ENCODE results near the gene BTBD1. TPM values are rescaled to one million over a fixed set of nuclear protein-coding genes. Genes with fewer than 3 reads are reported as not detected.

Gene BTBD1
- polyA plus RNA-seq, 2 of the 4 experiments (the other 2 are of a cell fraction), result 53.1 to 95.8 TPM

GRCh38 chr15:83114856-83115255, 47.8 kb upstream of the BTBD1 start:
- Histone ChIP-seq H3K27ac (no peak overlapping the region), H3K9me3 (no peaks in the 10 kb centered on the region), H3K4me1 (no peaks in the 10 kb centered on the region), H3K4me3 (no peak overlapping the region), H3K4me2 (no peak overlapping the region)
- CTCF ChIA-PET, result interaction anchor here (1.0 kb wide), 1 partner anchor 19 kb away, joined by 3 read pairs; no protein-coding TSS in a partner anchor
- TF ChIP-seq NFE2L2 (conservative IDR thresholded peaks at IDR 0.05; ENCODE audit: low read length) (no peak), RAD21 (conservative IDR thresholded peaks at IDR 0.05 in 1 of 2, IDR thresholded peaks at IDR 0.05 in 1 of 2) (no peak), ZSCAN20 (CRISPR knock-in tag; IDR thresholded peaks at IDR 0.05) (no peak), MAZ (IDR thresholded peaks at IDR 0.05; ENCODE audit: borderline replicate concordance, low read depth, low read length) (no peak), JUN (IDR thresholded peaks at IDR 0.05) (no peak), POLR2A (IDR thresholded peaks at IDR 0.05; ENCODE audit: low read length) (no peak), KDM1A (IDR thresholded peaks at IDR 0.05; ENCODE audit: low read depth) (no peak), USF2 (IDR thresholded peaks at IDR 0.05) (no peak), CEBPB (IDR thresholded peaks at IDR 0.05) (no peak), MAFK (IDR thresholded peaks at IDR 0.05; ENCODE audit: partially characterized antibody) (no peak), ATOH8 (CRISPR knock-in tag; IDR thresholded peaks at IDR 0.05; ENCODE audit: low read depth) (no peak), HOXA7 (CRISPR knock-in tag; IDR thresholded peaks at IDR 0.05) (no peak), CBX2 (IDR thresholded peaks at IDR 0.05; ENCODE audit: borderline replicate concordance, low read depth) (no peak), HMGXB4 (CRISPR knock-in tag; IDR thresholded peaks at IDR 0.05; ENCODE audit: borderline replicate concordance) (no peak), RCOR1 (IDR thresholded peaks at IDR 0.05; ENCODE audit: low read depth, low read length) (no peak), HDAC2 (IDR thresholded peaks at IDR 0.05) (no peak)
- TF ChIP-seq, protein P1, sequence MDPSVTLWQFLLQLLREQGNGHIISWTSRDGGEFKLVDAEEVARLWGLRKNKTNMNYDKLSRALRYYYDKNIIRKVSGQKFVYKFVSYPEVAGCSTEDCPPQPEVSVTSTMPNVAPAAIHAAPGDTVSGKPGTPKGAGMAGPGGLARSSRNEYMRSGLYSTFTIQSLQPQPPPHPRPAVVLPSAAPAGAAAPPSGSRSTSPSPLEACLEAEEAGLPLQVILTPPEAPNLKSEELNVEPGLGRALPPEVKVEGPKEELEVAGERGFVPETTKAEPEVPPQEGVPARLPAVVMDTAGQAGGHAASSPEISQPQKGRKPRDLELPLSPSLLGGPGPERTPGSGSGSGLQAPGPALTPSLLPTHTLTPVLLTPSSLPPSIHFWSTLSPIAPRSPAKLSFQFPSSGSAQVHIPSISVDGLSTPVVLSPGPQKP (IDR thresholded peaks at IDR 0.05; ENCODE audit: low read depth, low read length), result no peak
- ATAC-seq (no peak), DNase-seq (ENCODE audit: low read depth in 1 of 2, low spot score in 1 of 2) (no peak), FAIRE-seq (no peak)
- POLR2A ChIA-PET, result no interaction called here
- WGBS (ENCODE audit: missing lambda C conversion rate), result 89% methylated on average over 6 of the region's 6 CpGs

GRCh38 chr15:83113881-83114674, 47.0 kb upstream of the BTBD1 start:
- CTCF ChIA-PET, result no interaction called here
- TF ChIP-seq BCL3 (IDR thresholded peaks at IDR 0.05) (no peak), MAZ (IDR thresholded peaks at IDR 0.05; ENCODE audit: borderline replicate concordance, low read depth, low read length) (no peak), USF2 (IDR thresholded peaks at IDR 0.05) (no peak)

More at GRCh38 chr15:83113881-83114674, 47.0 kb upstream of the BTBD1 start:
- 61% methylated on average over 5 of the region's 5 CpGs for WGBS (ENCODE audit: missing lambda C conversion rate)
- H3K4me2 ChIP-seq, result no peak overlapping the region
- H3K27ac ChIP-seq, result no peak overlapping the region
- H3K9me3 ChIP-seq, result no peaks in the 10 kb centered on the region
- H3K4me3 ChIP-seq, result no peak overlapping the region
- ATAC-seq (no peak), FAIRE-seq (no peak), DNase-seq (ENCODE audit: low read depth in 1 of 2, low spot score in 1 of 2) (no peak)
- no peaks in the 10 kb centered on the region for H3K4me1 ChIP-seq
- POLR2A ChIA-PET, result no interaction called here

All from A549 (cell line).